Mononuclear cell (primary cell): ENCODE data around the gene PLEKHH1. TPM values are rescaled to one million over a fixed set of nuclear protein-coding genes. Genes with fewer than 3 reads are reported as not detected.
A peak's percentile ranks its signal among the peaks of the same experiment; 100 is the strongest.

Experiments
- H3K27me3 ChIP-seq: 2 replicates; pipeline ENCODE4 v1.6.0; 2011; ENCODE audit warnings: low read length, control low read depth; ENCODE audit not compliant: insufficient read depth
- H3K4me1 ChIP-seq: 2 replicates; pipeline ENCODE4 v1.5.1; 2011; ENCODE audit warnings: mild to moderate bottlenecking, low read length, control low read depth; ENCODE audit not compliant: insufficient read depth
- H3K4me3 ChIP-seq: 2 replicates; pipeline ENCODE4 v1.5.1; 2011; ENCODE audit warnings: mild to moderate bottlenecking, low read length, moderate library complexity
- H3K9me3 ChIP-seq: 2 replicates; pipeline ENCODE4 v1.5.1; 2011; ENCODE audit warnings: low read depth, mild to moderate bottlenecking, control low read depth, low read length
- total RNA-seq: library from RNA; depleted of rRNA; stranded (reverse); fragments of >200 nt; gene quantifications from one replicate; pipeline ENCODE4 v1.2.3, GENCODE V29; 2012

Gene PLEKHH1
- total RNA-seq, 1 donor: not detected

DNA sequence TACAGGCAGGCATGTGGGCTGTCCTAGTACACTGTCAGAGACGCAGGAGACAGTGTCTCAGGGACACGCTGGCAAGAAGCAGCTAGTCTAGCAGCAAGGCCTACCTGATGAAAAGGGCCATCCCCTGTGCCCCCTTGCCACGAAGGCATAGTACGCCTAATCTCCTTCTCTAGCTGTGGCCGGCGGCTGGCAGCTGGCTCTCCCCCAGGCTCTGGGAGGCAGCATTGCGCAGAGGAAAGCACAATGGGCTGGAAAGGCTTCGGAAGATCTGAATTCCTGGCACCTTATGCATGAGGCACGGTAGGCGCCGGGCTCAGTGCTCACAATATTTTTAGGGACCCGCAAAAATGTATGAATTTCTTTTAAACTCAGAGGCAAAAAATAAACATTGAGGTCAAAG is 16.0 kb upstream of the PLEKHH1 start:
- Histone ChIP-seq H3K4me1 (peaks cover 40% of the 10 kb centered on the region), H3K27me3 (peaks cover 2% of the 10 kb centered on the region), H3K4me3 (no peak overlapping the region), H3K9me3 (no peaks in the 10 kb centered on the region)

DNA sequence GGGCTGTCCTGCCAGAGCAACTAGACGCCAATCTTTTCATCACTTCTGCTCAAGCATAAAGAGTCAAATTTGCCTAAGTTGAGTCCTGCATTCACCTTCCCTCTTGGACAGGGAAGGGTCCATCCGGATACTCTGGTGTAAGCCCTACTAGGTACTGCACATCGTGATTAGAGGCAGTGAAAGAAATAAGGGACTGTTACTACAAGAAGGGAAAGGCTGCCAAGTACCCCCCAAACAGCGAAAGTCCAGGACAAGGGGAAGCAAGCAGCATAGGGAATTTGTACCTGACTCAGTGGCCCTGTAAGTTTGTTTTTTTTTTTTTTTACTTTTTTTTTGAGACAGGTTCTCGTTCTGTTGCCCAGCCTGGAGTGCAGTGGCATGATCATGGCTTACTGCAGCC is 13.7 kb upstream of the PLEKHH1 start:
- Histone ChIP-seq H3K4me1 (peaks cover 22% of the 10 kb centered on the region), H3K4me3 (no peak overlapping the region), H3K27me3 (peaks cover 14% of the 10 kb centered on the region), H3K9me3 (no peaks in the 10 kb centered on the region)

DNA sequence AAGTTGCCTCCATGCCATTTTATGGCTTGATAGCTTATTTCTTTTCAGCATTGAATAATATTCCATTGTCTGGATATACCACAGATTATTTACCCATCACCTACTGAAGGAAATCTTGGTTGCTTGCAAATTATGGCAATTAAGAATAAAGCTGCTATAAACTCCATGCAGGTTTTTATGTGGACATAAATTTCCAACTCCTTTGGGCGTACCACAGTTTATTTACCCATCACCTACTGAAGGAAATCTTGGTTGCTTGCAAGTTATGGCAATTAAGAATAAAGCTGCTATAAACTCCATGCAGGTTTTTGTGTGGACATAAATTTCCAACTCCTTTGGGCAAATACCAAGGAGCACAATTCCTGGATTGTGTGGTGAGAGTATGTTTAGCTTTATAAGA is 12.6 kb upstream of the PLEKHH1 start:
- Histone ChIP-seq H3K27me3 (peaks cover 22% of the 10 kb centered on the region), H3K4me1 (peaks cover 22% of the 10 kb centered on the region), H3K4me3 (no peak overlapping the region), H3K9me3 (no peaks in the 10 kb centered on the region)

DNA sequence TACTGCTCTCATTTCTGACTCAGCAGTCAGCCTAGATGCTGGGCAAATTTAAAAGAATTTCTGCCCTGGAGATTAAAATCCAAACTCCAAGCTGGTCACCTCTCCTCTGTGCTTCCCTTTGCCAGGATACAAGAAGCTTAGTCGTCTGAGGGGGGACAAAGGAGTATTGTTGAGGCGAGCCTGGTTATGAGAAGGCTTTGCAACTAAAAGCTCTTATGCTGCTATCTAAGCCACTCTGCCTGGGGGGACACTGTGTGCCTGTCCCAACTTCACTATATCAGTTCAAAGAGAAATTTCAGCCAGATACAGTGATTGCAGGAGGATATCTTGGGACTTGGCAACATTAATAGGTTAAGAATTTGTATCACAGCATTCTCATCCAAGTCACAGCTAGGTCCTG is 10.8 kb upstream of the PLEKHH1 start:
- H3K27me3 ChIP-seq: peaks cover 23% of the 10 kb centered on the region
- H3K4me1 ChIP-seq: peaks cover 6% of the 10 kb centered on the region
- H3K4me3 ChIP-seq: no peak overlapping the region
- no peaks in the 10 kb centered on the region for H3K9me3 ChIP-seq

DNA sequence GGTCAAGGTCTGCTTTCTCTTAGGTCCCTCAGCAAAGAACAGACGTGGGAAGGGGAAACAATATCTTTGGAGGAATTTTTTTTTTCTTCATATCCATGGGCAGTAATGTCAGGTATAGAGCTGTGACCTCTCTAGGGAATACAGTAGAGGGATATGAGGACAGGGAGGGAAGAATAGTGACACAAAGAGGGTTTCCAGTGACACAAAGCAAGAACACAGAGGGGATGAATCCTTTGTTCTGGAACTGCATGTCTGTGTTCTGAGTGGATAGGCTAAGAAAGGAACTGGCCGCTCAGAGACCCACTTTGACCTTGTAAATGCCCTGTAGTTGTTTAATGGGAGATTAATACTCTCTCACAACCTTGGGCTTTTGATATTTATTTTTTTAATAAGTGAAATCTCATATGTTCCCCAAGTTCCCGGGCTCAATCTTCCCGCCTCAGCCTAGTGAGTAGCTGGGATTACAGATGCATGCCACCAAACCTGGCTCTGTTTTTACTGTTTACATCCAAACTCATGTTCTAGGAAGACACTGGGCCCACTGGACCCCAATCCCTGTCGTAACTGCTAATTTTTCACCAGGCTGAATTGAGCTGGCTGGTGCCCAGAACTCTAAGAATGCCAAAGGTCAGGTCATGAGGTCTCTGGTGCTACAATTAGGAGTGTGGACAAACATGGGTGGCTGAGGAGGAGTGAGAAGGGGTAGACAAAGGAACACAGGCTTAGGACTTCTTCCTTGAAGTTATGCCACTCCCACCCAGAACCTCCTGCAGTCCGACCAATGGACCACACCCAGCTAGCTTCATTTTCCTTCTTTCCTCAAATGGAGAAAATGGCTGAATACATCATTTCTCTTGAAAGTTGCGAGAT is 9.1 kb upstream of the PLEKHH1 start:
- Histone ChIP-seq H3K27me3 (peaks cover 23% of the 10 kb centered on the region), H3K4me1 (peaks cover 6% of the 10 kb centered on the region), H3K4me3 (no peak overlapping the region), H3K9me3 (no peaks in the 10 kb centered on the region)

DNA sequence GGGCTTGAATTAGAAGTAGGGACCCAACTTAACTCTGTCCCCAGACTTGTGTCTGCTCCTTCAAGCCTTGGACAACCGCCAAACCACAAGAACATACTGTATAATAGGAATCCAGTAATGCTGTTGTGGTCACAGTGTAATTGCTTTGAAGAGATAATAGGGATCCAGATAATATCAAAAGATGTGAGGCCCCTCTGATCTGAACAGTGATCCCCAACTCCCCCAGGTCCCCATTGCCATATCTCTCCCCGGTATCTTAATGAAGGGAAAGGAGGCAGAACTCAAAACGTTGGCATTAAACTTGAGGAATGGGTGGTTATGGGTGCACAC is 8.5 kb upstream of the PLEKHH1 start:
- Histone ChIP-seq H3K9me3 (no peaks in the 10 kb centered on the region), H3K27me3 (peaks cover 22% of the 10 kb centered on the region), H3K4me1 (peaks cover 6% of the 10 kb centered on the region), H3K4me3 (no peak overlapping the region)

DNA sequence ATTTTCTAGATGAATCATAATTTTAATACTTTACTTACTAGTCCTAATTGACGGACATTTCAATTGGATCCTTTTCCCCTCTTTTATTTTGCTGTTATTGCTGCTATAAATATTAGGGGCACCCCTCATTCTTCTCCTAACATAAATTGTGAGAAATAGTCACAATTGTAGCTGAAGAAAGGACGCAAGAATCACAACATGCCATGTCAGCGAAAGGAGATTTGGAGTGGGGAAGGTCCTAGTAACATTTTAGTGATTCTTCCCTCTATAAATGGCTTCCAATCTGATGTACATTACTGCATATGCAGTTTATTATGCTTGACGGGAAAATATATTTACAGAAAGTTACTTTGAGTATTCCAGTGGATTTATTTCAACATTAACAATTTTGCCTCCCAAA is 7.7 kb upstream of the PLEKHH1 start:
- H3K9me3 ChIP-seq: no peaks in the 10 kb centered on the region
- no peak overlapping the region for H3K4me3 ChIP-seq
- H3K4me1 ChIP-seq: peaks cover 6% of the 10 kb centered on the region
- peaks cover 28% of the 10 kb centered on the region for H3K27me3 ChIP-seq

DNA sequence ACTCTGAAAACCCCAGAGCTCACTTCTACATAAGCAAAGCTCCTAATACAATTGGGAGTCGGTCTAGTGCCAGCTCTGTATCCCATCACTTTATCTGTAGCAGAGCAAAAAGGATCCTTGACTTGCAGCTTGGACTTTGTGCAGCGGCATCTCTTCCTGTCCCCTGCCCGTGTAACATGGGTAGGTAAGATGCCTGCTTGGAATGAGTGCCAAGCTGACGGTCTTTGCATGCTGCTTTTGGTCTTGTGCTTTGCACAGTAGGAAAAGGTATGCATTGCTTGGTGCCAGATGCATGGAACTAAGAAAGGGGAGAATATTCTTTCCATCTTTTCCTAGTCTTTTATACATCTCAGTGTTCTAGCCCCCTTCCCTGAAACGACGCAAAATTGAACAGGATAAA is 6.9 kb upstream of the PLEKHH1 start:
- Histone ChIP-seq H3K4me3 (no peak overlapping the region), H3K27me3 (peaks cover 35% of the 10 kb centered on the region), H3K9me3 (no peaks in the 10 kb centered on the region), H3K4me1 (peaks cover 6% of the 10 kb centered on the region)

DNA sequence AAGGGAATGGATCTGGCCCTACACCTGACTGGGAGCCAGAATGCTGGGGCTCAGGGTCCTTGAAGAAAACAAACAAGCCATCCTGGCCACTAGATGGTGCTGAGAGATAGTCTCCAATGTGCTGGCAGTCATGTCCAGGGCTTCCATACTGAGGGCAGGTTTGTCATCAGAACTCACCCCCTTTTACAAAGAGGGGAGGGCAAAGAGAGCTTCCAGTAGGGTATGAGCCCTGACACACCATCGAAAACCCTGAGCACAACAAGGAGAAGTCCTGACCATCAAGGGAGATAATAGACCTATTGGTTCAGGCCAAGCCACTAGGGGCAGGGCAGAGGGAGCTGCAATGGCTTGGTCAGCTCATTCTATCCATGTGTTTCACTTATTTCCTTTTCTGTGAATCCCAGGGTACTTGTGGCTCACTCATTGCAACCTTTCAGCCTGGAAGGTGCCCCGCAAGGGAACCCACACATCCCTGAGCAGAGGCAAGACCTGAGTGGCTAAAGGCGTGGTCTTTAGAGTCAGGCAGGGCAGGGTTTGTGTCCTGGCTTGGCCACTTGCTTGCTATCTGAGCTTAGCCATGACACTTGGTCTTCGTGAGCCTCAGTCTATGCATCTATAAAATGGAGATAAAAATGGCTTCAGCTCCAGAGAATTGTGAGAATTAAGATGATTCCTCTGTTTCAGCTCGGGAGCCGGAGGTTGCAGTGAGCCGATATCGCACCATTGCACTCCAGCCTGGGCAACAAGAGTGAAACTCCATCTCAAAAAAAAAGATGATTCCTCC is 6.2 kb upstream of the PLEKHH1 start:
- no peak overlapping the region for H3K4me3 ChIP-seq
- H3K4me1 ChIP-seq: peaks cover 6% of the 10 kb centered on the region
- H3K9me3 ChIP-seq: no peaks in the 10 kb centered on the region

DNA sequence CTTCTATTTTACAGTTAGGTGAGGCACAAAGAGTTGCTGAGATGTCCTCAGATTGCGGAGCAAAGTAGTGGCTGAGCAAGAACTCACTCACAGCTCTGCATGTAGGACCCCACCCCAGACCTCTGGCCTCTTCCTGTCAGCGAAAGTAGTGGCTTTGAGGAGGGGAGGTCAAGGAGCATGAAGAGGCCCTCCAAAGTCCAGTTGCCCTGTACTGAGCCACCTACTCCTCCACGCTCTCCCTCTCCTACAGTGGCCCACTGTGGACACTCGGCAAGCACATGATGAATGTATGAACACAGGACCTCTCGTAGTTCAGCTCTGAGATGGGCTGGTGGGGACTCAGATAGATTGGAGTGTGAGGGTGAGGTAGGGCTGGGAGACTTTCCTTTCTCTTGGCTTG is 5.3 kb upstream of the PLEKHH1 start:
- Histone ChIP-seq H3K4me3 (no peak overlapping the region), H3K9me3 (no peaks in the 10 kb centered on the region), H3K4me1 (peaks cover 10% of the 10 kb centered on the region), H3K27me3 (peaks cover 49% of the 10 kb centered on the region)

More for the DNA sequence above, 6.2 kb upstream of the PLEKHH1 start:
- H3K27me3 ChIP-seq: peaks cover 40% of the 10 kb centered on the region

DNA sequence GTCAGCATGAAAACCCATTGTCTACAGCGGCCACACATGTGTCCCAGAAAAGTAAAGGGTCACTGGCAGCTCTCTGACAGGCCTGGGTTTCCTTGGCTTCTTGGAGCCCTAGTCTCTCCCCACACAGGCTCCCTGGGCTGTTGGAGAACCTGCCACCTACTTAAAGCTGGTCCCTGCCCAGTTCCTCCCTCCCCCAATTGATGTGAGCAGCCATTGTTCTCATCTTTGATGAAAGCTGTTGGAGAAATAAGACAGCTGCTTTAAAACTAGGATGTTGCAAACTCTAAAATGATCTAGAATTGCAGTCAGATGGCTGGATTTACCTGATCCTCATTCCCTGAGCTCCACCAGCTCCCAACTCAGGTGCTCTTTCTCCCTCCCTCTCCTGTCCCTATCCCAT is 4.8 kb upstream of the PLEKHH1 start:
- H3K9me3 ChIP-seq: no peaks in the 10 kb centered on the region
- peaks cover 13% of the 10 kb centered on the region for H3K4me1 ChIP-seq
- H3K27me3 ChIP-seq: peaks cover 48% of the 10 kb centered on the region
- no peak overlapping the region for H3K4me3 ChIP-seq

DNA sequence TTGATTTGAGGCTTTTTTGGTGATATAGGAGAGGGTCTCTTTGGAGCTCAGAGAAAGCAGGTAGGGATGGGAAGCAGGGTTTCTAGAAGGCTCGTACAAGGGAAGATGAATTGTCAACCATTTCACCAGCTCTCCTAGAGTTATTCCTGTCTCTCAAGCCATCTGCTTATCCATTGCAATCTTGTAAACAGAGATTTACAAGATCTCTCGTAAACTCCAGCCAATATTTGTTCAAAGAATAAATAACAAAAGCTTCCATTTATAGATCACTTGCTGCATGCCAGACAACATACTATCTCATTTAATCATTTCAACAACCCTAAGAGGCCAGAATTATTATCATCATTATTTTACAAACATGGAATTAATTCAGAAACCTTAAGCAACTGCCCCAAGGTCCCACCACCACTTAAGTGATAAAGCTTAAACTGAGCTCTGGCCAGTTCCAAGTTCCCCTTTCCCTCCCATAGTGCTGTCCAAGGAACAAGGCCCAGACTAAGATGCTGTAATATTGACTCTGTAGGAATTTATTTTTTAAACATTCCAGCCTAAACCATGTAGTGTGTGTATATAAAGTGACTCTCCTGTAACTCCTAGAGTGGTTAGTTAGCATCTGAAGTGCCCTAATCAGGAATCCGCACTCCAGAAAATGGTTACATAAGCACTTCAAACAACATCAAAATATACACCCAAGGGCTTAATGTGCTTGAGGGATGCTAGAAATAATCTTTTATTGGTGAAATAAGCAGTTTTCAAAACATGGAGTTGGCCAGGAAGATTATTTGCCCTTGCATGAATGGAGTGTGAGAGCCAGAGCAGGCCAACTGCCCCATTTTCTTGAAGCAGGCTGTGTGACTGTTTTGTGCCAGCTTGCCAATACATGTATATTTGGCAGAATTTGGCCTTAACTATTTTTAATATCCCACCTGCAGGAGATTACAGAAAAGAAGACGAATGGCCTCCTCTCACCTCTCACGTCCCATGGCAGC is 2.8 kb upstream of the PLEKHH1 start:
- Histone ChIP-seq H3K27me3 (peaks cover 51% of the 10 kb centered on the region), H3K9me3 (no peaks in the 10 kb centered on the region), H3K4me1 (peaks cover 12% of the 10 kb centered on the region), H3K4me3 (no peak overlapping the region)

DNA sequence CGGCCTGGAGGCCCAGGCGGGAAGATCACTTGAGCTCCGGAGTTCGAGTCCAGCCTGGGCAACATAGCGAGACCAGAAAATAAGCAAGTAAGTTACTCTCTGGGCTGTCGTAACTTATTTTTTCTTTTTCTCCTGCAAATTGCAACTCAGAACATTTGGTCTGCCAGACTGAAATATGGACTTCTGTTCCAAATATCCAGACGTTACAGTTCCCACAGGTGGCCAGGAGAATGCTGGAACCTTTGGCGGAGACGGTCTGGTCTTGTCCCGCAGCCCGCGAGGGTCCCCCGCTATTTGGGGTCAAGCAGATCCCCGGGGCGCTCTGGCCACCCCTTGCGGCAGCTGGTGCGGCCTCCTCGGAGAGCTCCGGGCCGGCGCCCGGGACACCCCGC is 488 bp upstream of the PLEKHH1 start:
- Histone ChIP-seq H3K9me3 (no peaks in the 10 kb centered on the region), H3K27me3 (peaks cover 48% of the 10 kb centered on the region), H3K4me1 (peaks cover 12% of the 10 kb centered on the region), H3K4me3 (peak overlapping the region; percentile 30)

DNA sequence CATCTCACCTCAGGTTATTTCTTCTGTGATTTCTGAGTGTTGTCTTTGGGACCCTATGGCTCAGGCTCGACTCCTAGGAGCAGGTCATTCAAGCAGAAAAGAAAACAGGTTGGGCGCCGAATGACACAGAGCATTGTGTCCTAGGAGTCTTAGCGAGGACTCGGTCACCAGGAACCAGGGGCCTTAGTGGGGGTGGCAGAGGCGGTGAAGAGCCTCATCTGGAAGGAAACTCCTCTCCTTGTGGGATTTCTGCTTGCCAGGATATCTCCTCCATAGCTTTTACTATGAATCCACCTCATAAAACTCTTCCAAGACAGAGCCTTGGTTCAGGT is 630 bp downstream of the PLEKHH1 start:
- Histone ChIP-seq H3K4me3 (no peak overlapping the region), H3K27me3 (peaks cover 50% of the 10 kb centered on the region), H3K9me3 (no peaks in the 10 kb centered on the region), H3K4me1 (peaks cover 12% of the 10 kb centered on the region)

DNA sequence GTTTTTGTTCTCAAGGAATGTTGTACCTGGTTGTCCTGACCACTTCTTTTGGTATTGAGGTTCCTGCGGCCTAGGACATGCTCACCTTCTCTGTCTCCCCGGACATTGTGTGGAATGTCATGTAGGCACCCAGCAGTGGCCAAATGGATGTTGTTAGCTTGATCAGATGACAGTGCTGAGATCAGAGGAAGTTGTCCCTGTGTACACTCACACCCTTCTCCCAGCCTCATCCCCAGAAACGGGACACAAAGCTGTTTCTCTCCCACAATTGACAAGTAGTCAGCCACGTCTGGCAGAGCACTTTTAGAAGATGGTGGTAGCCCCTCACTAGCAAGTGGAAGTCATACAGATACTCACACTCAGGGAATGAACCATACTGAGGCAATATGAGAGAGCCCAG is 3.0 kb downstream of the PLEKHH1 start:
- H3K4me3 ChIP-seq: no peak overlapping the region
- peaks cover 49% of the 10 kb centered on the region for H3K27me3 ChIP-seq
- H3K4me1 ChIP-seq: peaks cover 12% of the 10 kb centered on the region
- H3K9me3 ChIP-seq: no peaks in the 10 kb centered on the region
